ENCODE measurements around the gene MRPS11.
"Not testable (repeated sequence)": the region's sequence is repeated elsewhere in the genome, so short reads cannot be mapped to it uniquely, and the experiment has no call there.

The MRPS11 gene

GRCh38 chr15:88490036-88490435 lies 22.5 kb downstream of the MRPS11 start:
- no peak for DNase-seq (ENCODE audit: low spot score)

GRCh38 chr15:88491158-88491557 lies 23.6 kb downstream of the MRPS11 start:
- no peak for DNase-seq (ENCODE audit: low spot score)

- DNase-seq (ENCODE audit: low spot score), result no peak
Observed at GRCh38 chr15:88493844-88494243, 26.3 kb downstream of the MRPS11 start.

- DNase-seq (ENCODE audit: low spot score), result no peak
Observed at GRCh38 chr15:88497109-88497765, 29.7 kb downstream of the MRPS11 start.

GRCh38 chr15:88498996-88499395 lies 31.5 kb downstream of the MRPS11 start:
- no peak for DNase-seq (ENCODE audit: low spot score)

GRCh38 chr15:88504445-88504844 lies 36.9 kb downstream of the MRPS11 start:
- DNase-seq (ENCODE audit: low spot score), result no peak

- no peak for DNase-seq (ENCODE audit: low spot score)
Observed at GRCh38 chr15:88505721-88506120, 38.2 kb downstream of the MRPS11 start.

- no peak for DNase-seq (ENCODE audit: low spot score)
Observed at GRCh38 chr15:88506628-88507027, 39.1 kb downstream of the MRPS11 start.

GRCh38 chr15:88509321-88509720 lies 41.8 kb downstream of the MRPS11 start:
- DNase-seq (ENCODE audit: low spot score), result no peak

GRCh38 chr15:88509964-88510363 lies 42.5 kb downstream of the MRPS11 start:
- DNase-seq (ENCODE audit: low spot score), result no peak

- no peak for DNase-seq (ENCODE audit: low spot score)
Observed at GRCh38 chr15:88511161-88511560, 43.7 kb downstream of the MRPS11 start.

- no peak for DNase-seq (ENCODE audit: low spot score)
Observed at GRCh38 chr15:88512078-88512477, 44.6 kb downstream of the MRPS11 start.

- DNase-seq (ENCODE audit: low spot score), result no peak
Observed at GRCh38 chr15:88512601-88513000, 45.1 kb downstream of the MRPS11 start.

- DNase-seq (ENCODE audit: low spot score), result no peak
Observed at GRCh38 chr15:88513195-88513594, 45.7 kb downstream of the MRPS11 start.

GRCh38 chr15:88518903-88519302 lies 51.4 kb downstream of the MRPS11 start:
- no peak for DNase-seq (ENCODE audit: low spot score)

- DNase-seq (ENCODE audit: low spot score), result not testable (repeated sequence)
Observed at GRCh38 chr15:88524094-88524493, 56.6 kb downstream of the MRPS11 start.

- no peak for DNase-seq (ENCODE audit: low spot score)
Observed at GRCh38 chr15:88525418-88525817, 57.9 kb downstream of the MRPS11 start.

- DNase-seq (ENCODE audit: low spot score), result no peak
Observed at GRCh38 chr15:88526247-88526879, 58.9 kb downstream of the MRPS11 start.

GRCh38 chr15:88529021-88529630 lies 61.6 kb downstream of the MRPS11 start:
- DNase-seq (ENCODE audit: low spot score), result no peak

Data from CD4-positive, alpha-beta T cell treated with Interleukin-2 at 100 ng/mL for 4 hours (primary cell).